ENCODE measurements around the gene ANKRD42.

The ANKRD42 gene

DNA sequence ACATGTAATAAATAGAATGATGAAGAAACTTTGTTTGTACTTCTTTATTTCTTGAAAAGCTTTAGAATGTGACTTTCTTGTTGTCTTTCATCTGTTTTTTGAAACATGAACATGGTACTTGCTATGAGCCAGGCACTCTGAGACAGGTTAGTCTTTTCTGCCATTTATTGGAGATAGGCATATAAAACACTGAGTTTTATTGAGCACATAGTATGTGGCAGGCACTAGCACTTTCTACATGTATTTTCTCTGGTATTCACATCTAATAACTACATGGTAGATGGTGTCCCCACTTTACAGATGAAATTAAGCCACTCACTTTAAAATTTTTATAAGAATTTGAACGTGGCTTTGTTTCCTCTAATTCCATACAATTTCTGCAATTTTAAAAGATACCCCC, 7.7 kb upstream of the ANKRD42 start:
- H3K4me1 ChIP-seq = no peaks in the 10 kb centered on the region
- H3K27me3 ChIP-seq = no peaks in the 10 kb centered on the region
- H3K4me3 ChIP-seq (ENCODE audit: low read depth, low read length) = no peak overlapping the region
- no peak for DNase-seq
- H3K9me3 ChIP-seq = no peaks in the 10 kb centered on the region
- H3K36me3 ChIP-seq = peaks cover 70% of the 10 kb centered on the region
- TF ChIP-seq, protein P1, sequence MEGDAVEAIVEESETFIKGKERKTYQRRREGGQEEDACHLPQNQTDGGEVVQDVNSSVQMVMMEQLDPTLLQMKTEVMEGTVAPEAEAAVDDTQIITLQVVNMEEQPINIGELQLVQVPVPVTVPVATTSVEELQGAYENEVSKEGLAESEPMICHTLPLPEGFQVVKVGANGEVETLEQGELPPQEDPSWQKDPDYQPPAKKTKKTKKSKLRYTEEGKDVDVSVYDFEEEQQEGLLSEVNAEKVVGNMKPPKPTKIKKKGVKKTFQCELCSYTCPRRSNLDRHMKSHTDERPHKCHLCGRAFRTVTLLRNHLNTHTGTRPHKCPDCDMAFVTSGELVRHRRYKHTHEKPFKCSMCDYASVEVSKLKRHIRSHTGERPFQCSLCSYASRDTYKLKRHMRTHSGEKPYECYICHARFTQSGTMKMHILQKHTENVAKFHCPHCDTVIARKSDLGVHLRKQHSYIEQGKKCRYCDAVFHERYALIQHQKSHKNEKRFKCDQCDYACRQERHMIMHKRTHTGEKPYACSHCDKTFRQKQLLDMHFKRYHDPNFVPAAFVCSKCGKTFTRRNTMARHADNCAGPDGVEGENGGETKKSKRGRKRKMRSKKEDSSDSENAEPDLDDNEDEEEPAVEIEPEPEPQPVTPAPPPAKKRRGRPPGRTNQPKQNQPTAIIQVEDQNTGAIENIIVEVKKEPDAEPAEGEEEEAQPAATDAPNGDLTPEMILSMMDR (IDR thresholded peaks at IDR 0.05; ENCODE audit: low read depth, low read length) = no peak

DNA sequence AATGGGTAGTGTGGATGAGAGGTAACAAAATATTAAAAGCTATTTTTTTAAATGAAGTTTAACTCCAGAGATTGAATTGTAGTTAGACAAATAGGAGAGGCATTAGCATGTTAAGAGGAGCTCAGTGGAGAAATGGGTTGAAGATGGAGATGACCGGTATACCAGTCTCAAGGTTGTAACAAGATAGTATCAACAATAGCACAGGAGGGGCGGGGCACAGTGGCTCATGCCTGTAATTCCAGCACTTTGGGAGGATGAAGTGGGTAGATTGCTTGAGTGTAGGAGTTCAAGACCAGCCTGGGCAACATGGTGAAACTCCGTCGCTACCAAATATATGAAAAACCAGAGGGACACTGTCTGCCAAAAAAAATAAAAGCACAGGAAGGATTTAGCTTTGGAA, 6.0 kb upstream of the ANKRD42 start:
- no peaks in the 10 kb centered on the region for H3K27me3 ChIP-seq
- H3K4me1 ChIP-seq = no peaks in the 10 kb centered on the region
- H3K9me3 ChIP-seq = no peaks in the 10 kb centered on the region
- H3K4me3 ChIP-seq (ENCODE audit: low read depth, low read length) = no peak overlapping the region
- peaks cover 70% of the 10 kb centered on the region for H3K36me3 ChIP-seq
- TF ChIP-seq, protein P1 (IDR thresholded peaks at IDR 0.05; ENCODE audit: low read depth, low read length) = no peak
- DNase-seq = no peak

DNA sequence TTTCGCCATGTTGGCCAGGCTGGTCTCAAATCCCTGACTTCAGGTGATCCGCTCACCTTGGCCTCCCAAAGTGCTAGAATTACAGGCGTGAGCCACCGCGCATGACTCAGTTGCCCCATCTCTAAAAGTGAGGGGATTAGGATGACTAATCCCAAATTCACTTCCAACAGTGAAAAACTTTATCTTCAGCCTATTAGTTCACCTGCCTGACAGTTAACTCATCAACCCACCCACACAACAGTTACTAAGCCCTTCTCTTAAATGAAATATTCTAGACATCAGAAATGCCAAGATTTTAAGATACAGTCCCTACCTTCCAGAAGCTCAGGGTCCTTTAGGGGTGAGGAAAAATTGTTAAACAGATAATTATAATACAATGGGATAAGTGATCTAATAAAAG, 2.0 kb upstream of the ANKRD42 start:
- Histone ChIP-seq H3K36me3 (peaks cover 31% of the 10 kb centered on the region), H3K27me3 (no peaks in the 10 kb centered on the region), H3K9me3 (no peaks in the 10 kb centered on the region), H3K4me1 (no peaks in the 10 kb centered on the region; the same call in 1 of the 2 replicates), H3K4me3 (ENCODE audit: low read depth, low read length) (no peak overlapping the region)
- TF ChIP-seq, protein P1 (IDR thresholded peaks at IDR 0.05; ENCODE audit: low read depth, low read length) = no peak
- no peak for DNase-seq

DNA sequence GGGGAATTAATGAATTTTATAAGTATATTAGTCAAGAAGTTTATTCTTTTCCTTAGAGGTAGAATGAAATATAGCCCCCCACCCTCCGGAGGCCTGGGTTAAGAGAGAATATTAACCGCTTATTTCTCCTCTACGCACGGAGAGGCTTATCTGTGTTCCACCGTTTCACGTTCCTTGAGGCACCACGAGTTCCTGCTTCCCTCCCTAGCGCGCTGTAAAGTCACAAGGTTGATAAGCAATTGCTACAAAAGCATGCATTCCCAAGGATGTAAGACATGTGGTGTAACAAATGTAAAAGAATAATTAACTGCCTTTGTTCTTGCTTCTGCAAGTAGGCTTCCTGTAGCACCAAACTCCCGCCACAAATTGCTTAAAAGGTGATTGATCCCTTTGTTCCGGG, 1.5 kb upstream of the ANKRD42 start:
- H3K4me3 ChIP-seq (ENCODE audit: low read depth, low read length) = no peak overlapping the region
- no peaks in the 10 kb centered on the region for H3K9me3 ChIP-seq
- no peaks in the 10 kb centered on the region for H3K27me3 ChIP-seq
- TF ChIP-seq, protein P1 (IDR thresholded peaks at IDR 0.05; ENCODE audit: low read depth, low read length) = no peak
- peaks cover 26% of the 10 kb centered on the region for H3K36me3 ChIP-seq
- no peaks in the 10 kb centered on the region; the same call in 1 of the 2 replicates for H3K4me1 ChIP-seq
- DNase-seq = no peak

DNA sequence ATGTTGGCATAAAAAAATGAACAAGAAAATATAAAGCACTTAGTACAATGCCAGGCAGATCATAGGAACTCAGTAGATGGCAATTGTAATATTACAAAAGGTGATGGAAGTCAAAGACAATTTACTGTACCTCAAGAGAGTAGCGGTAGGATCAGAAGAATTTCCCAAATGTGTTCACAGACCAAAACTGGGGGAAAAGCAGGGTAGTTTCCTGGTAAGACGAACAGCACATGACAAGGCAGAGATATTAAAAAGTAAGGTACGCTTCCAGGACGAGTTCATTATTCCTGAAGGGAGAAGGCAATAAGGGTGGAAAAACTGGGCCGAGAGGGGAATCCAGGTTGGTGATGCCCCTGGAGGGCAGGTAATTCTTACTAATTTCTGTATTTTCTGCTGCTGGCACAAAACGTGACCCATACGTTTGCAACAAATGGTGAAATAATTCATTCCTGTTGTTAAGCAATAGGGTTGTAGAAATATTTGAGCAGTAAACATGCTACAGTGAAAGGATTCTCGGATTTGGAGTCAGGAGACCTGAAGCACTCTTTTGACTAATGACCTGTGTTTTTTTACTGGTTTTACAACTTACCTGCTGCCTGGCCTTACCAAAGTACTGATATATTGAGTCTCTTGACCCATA, 786 bp upstream of the ANKRD42 start:
- Histone ChIP-seq H3K27me3 (no peaks in the 10 kb centered on the region), H3K4me3 (ENCODE audit: low read depth, low read length) (peak overlapping the region; percentile 97), H3K4me1 (no peaks in the 10 kb centered on the region; the same call in 1 of the 2 replicates), H3K36me3 (peaks cover 19% of the 10 kb centered on the region), H3K9me3 (no peaks in the 10 kb centered on the region)
- TF ChIP-seq, protein P1 (IDR thresholded peaks at IDR 0.05; ENCODE audit: low read depth, low read length) = no peak
- DNase-seq = no peak

DNA sequence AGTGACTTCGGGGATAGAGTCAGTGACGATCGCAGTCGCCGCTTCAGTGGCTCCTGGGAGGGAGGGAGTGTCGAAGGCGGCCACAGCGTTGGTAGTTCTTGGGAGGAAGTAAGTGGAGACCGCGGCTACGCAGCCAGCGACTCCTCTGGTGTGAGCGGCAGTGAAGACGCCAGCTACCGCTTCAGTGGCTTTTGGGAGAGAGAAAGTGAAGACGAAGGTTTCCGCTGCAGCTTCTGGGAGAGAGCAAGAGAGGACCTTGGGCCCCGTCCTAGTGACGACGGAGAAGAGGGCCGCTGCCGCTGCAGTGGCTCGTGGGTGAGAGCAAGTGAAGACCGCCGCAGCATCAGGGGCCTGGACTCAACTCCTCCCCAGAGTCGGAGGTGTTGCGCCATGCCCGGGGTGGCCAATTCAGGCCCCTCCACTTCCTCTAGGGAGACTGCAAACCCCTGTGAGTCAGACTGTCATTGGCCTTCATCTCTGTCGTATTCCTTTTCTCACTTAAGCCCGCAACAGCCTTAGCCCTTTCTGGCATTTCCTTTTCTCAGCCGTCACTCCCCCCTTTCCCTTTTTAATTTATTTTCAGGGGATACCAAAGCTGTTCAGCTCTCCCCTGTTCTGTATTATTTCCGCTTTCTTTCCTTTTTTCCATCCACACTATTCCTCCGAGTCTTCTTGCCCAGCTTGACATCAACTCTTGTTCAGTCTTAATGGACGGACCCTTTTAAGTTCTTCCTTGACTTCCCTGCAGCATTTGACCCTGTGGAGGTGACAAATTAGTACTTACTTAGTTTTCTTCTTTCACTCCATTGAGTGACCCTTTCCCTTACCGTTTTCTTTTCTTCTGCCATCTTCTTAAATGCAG, 1.0 kb downstream of the ANKRD42 start:
- Histone ChIP-seq H3K27me3 (no peaks in the 10 kb centered on the region), H3K4me3 (ENCODE audit: low read depth, low read length) (peak overlapping the region; percentile 97), H3K36me3 (peaks cover 18% of the 10 kb centered on the region), H3K9me3 (no peaks in the 10 kb centered on the region), H3K4me1 (no peaks in the 10 kb centered on the region; the same call in 1 of the 2 replicates)
- TF ChIP-seq, protein P1 (IDR thresholded peaks at IDR 0.05; ENCODE audit: low read depth, low read length) = no peak
- DNase-seq = peak; percentile 34
